GM19240 (cell line): Measurements from ENCODE around the gene CCDC186.

Experiments
- DNase-seq: peaks from one replicate; pipeline ENCODE4 v3.0.0; 2011; ENCODE audit warnings: low spot score; ENCODE audit not compliant: insufficient read length

CCDC186 gene

DNA sequence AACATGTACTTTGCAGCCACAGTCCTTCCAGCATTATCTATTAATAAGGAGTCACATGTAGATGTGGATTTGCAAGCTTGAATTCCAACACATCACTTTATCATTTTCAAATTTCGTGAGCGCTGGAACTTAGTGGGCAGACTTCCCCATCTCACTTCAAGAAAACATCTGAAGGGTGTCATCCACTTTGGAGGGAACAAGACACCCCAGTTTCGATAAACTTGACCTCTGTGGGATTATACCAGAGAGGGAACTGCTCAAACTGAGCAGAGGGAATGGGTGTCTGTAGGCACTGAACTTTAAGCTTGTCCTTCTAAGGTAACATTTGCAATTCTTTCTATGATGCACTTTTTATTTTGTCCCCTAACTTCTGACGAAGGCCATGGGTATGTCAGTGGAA is 102.8 kb downstream of the CCDC186 start:
- DNase-seq, result no peak
